ENCODE data around the gene SERGEF. TPM values are rescaled to one million over a fixed set of nuclear protein-coding genes. Genes with fewer than 3 reads are reported as not detected.

Gene SERGEF
- total and polyA plus RNA-seq, 10 of the 15 experiments (the other 5 are each of a cell fraction or from before 2014, with no cell fraction given), result 14.6 to 27.8 (median 22.4) TPM

- TF ChIP-seq HSF1 (IDR thresholded peaks at IDR 0.05; ENCODE audit: low read depth, low read length), result no peak
- no peak for TF ChIP-seq TCF3 (IDR thresholded peaks at IDR 0.05; ENCODE audit: borderline replicate concordance, insufficient read depth, low read depth, low read length)
- TF ChIP-seq CREM (IDR thresholded peaks at IDR 0.05; ENCODE audit: low read depth), result no peak
- TF ChIP-seq BCLAF1 (IDR thresholded peaks at IDR 0.05), result no peak
Observed at GRCh38 chr11:17765356-17766072, 247.3 kb downstream of the SERGEF start (continued).

- H3K27ac ChIP-seq (ENCODE audit: control insufficient read depth, insufficient read depth), result no peak overlapping the region
- RAD21 ChIA-PET (ENCODE audit: unreplicated experiment), result no interaction called here
- FAIRE-seq (no peak), ATAC-seq (no peak), DNase-seq (ENCODE audit: low read depth, low spot score) (no peak)
- H3K9ac ChIP-seq (ENCODE audit: control insufficient read depth, insufficient read depth, low read length), result no peak overlapping the region
- no peaks in the 10 kb centered on the region for H4K20me1 ChIP-seq (ENCODE audit: control insufficient read depth, insufficient read depth)
- no peaks in the 10 kb centered on the region for H3K4me1 ChIP-seq (ENCODE audit: control insufficient read depth, insufficient read depth, low read length)
- POLR2A ChIA-PET, result no interaction called here
- no peak overlapping the region for H3K4me3 ChIP-seq
- SMC1A ChIA-PET (ENCODE audit: uncharacterized antibody, unreplicated experiment), result no interaction called here
- 63% methylated on average over 17 of the region's 19 CpGs for WGBS (ENCODE audit: insufficient coverage, insufficient replicate concordance, low lambda C conversion rate, missing lambda C conversion rate)
- in situ Hi-C loops (cut with MboI) (loop anchor here (5.0 kb wide), 1 partner anchor 213 kb away; no protein-coding TSS in a partner anchor), intact Hi-C loops (cut with micrococcal nuclease; ENCODE audit: unreplicated experiment) (no loop called here)
- H3K79me2 ChIP-seq (ENCODE audit: control insufficient read depth, insufficient read depth, low read length), result no peaks in the 10 kb centered on the region
- CTCF ChIA-PET, result no interaction called here
- H2AFZ ChIP-seq (ENCODE audit: control insufficient read depth, low read depth, low read length), result no peak overlapping the region
- no peak for TF ChIP-seq SUPT20H (IDR thresholded peaks at IDR 0.05; ENCODE audit: borderline replicate concordance, control insufficient read depth, low read depth, low read length)
- TF ChIP-seq JUNB (IDR thresholded peaks at IDR 0.05), result no peak
- TF ChIP-seq IRF5 (IDR thresholded peaks at IDR 0.05; ENCODE audit: borderline replicate concordance), result no peak
- TF ChIP-seq ZNF274 (IDR thresholded peaks at IDR 0.05; ENCODE audit: insufficient read depth, insufficient read length), result no peak
- no peaks in the 10 kb centered on the region for H3K36me3 ChIP-seq (ENCODE audit: control insufficient read depth in 2 of 2, insufficient read depth in 2 of 2, low read length in 1 of 2)
- no peaks in the 10 kb centered on the region for H3K27me3 ChIP-seq (replicated peaks in 1 of 2; ENCODE audit: control insufficient read depth in 2 of 2, insufficient read depth in 2 of 2, low read length in 1 of 2)
- no TSS peak for BruUV-seq (replicated peaks)
- H3K9me3 ChIP-seq (replicated peaks; ENCODE audit: control insufficient read depth, insufficient read depth, low read length), result no peaks in the 10 kb centered on the region
- H3K4me2 ChIP-seq (ENCODE audit: control insufficient read depth, insufficient read depth), result no peak overlapping the region
Observed at GRCh38 chr11:17764446-17765218, 248.2 kb downstream of the SERGEF start.
